8988T (cell line): ENCODE results near the gene UGT2A1.

Experiments
- DNase-seq: peaks from one replicate; pipeline ENCODE4 v3.0.0; 2011

UGT2A1 gene

DNA sequence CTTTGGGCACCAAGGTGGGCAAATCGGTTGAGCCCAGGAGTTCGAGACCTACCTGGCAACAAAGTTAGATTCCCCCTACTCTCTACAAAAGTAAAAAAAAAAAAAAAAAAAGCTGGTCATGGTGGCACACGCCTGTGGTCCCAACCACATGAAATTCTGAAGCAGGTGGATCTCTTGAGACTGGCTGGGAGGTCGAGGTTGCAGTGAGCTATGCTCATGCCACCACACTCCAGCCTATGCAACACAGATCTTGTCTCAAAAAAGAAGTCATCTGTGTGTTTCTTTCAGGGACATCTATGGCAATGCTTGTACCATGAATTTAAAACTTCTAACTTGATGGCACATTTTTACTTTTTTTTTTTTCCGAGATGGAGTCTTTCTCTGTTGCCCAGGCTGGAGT lies 68.9 kb downstream of the UGT2A1 start:
- DNase-seq: no peak

DNA sequence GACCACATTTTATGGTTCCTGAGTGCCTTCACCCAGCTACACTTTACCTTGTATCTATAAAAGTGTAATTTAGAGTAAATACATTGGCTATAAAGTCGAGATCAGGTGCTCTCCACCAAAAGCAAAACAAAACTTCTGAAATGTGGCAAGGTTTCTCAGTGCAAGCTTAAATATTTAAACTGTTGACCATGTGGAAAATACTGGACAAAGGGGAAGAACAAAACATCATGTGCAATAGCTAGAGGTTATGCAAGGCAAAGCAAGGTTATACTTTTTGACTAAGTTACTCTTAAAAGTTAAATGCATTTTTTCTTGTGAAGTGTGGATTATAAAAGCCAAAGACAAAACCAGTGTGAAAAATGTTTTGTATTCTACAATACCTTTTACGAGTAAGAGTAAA lies 69.5 kb downstream of the UGT2A1 start:
- no peak for DNase-seq

DNA sequence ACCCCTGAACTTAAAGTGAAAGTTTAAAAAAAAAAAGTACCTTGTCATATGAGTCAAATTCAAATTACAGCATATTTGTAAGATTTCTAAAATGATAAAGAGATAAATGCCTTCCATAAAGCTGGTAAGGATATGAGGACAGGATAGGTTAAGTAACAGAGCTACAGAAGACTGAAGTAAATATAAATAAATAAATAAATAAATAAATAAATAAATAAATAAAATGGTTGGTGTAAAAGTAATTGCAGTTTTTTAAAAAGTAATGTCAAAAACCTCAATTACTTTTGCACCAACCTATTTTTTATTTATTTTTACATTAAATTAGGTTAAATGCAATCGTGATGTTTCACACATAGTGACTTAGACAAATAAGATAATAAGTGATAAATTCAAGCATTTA lies 75.8 kb downstream of the UGT2A1 start:
- no peak for DNase-seq

DNA sequence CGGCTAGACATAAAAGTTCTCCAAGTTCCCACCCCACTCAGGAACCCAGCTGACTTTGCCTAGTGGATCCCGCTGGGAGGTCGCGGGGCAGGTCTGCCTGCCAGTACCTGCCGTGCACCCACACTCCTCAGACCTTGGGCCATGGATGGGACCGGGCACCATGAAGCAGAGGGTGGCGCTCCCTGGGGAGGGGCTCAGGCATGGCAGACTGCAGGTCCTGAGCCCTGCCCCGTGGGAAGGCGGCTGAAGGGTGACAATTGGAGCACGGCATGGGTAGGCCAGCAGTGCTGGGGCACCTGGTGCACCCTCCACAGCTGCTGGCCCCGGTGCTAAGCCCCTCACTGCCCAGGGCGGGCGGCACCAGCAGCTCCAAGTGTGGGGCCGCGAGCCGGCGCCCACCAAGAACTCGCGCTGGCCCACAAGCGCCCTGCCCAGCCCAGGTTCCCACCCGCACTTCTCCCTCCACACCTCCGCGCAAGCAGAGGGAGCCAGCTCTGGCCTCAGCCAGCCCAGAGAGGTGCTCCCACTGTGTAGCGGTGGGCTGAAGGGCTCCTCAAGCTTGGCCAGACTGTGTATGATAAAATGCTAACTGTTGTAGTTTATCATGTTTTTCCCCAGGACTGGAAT lies 76.7 kb downstream of the UGT2A1 start:
- DNase-seq: no peak

DNA sequence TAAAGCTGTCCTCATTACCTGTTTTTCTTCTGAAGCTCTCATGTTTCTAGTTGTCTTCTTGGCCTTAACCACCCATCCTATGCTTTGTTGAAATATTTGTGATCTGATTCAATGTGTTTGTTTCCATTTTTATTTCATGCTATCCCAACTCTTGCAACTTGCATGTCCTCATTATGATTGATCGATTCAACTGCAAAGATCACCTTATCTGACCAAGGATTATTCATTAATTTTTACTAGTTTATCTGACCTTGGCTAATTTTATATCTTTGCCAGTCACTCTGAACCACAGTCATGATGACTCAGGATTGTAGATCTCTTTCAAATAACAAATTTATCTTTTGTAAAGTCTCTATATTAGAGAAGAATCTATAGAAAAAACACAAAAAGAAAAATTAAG lies 84.3 kb downstream of the UGT2A1 start:
- DNase-seq: no peak

DNA sequence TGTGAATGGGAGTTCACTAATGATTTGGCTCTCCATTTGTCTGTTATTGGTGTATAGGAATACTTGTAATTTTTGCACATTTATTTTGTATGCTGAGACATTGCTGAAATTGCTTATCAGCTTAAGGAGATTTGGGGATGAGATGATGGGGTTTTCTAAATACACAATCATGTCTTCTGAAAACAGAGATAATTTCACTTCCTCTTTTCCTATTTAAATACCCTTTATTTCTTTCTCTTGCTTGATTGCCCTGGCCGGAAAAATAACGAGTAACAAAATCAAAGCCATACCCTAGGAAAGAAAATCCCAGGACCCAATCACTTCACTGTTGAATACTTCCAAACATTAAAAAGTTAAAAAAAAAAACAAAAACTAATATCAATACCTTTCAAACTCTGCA lies 89.6 kb downstream of the UGT2A1 start:
- no peak for DNase-seq

DNA sequence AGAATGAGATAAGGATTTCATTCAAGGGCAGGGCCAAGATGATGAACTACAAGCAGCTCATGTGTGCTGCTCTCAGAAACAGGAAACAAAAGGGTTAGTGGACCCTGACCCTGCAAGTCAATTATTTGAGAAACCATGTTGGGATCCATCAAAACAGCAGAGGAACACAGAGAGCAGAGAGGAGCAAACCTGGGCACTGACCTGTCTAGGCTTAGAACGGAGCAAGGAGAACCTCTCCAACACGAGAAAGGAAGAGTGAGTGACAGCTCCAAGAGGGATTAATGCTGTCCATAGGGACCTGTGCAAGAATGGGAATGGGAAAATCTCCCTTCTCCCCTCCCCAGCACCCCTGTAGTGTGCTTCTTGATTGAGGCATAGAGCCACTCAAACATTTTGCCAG lies 103.4 kb downstream of the UGT2A1 start:
- DNase-seq: no peak

DNA sequence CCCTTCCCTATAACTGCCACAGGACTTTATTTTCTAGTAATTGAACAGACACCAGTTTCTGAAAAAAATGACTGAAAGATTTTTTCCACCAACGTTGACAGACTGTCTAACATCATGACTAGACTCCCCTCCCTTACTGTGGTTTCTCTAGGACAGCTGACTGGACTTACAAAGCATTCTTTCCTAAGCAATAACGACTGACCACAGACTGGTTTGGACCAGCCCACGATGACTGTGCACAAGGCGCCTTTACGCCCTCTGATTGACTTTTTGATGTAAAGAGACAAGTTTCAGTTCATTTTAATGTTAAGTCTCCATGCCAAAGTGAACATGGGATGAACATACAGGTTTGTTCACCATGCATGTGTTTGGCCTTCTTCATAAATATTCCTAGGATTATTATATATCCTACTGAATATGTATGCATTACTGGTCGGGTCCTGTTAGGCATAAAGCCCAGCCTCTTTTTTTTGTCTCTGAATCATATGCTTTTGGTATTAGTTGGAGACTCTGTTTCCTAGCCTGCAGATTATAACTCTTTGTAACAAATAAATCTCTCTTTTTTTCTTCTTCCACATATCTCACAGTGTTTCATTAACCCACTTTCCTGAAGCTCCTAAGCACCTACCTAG lies 106.8 kb downstream of the UGT2A1 start:
- DNase-seq: no peak
